Naive thymus-derived CD8-positive, alpha-beta T cell (primary cell): ENCODE measurements around the gene KCNC1. TPM values are rescaled to one million over a fixed set of nuclear protein-coding genes. Genes with fewer than 3 reads are reported as not detected.

Source experiments
- ATAC-seq, 2 donors: fragments of 150-1000 bp; cut with Tn5 transposase in 1 of 2; sonication (Bioruptor Pico), chemical (Tn5 transposase) in 1 of 2; 1 replicate in 1 of 2; 2 replicates in 1 of 2; pipeline ENCODE4 v1.10.0; 2021; ENCODE audit warnings: mild to moderate bottlenecking in 2 of 2, moderate library complexity in 2 of 2
- POLR2A ChIA-PET: fragments of 350-600 bp; sonication (Branson Sonifier 250); formaldehyde crosslinking; loops from one replicate; lab custom pipeline; 2021; ENCODE audit warnings: antibody characterized with exemption; lab: Charles Lee
- DNase-seq, 10 donors: peaks; one replicate each; pipeline versions ENCODE4 v3.0.0 to v3.0.0-alpha.2; 2020 to 2022
- H3K27ac Mint-ChIP-seq, 10 donors: one replicate each; pipeline ENCODE4 v1.8.0; 2020 to 2022; ENCODE audit warnings: mild to moderate bottlenecking in 10 of 10, mixed read lengths in 10 of 10, moderate library complexity in 4 of 10, inconsistent platforms in 1 of 10
- H3K27me3 Mint-ChIP-seq, 5 donors: one replicate each; pipeline ENCODE4 v1.8.0; 2021 to 2022; ENCODE audit warnings: mixed read lengths in 5 of 5
- H3K36me3 Mint-ChIP-seq, 3 donors: one replicate each; pipeline ENCODE4 v1.8.0; 2020 to 2022; ENCODE audit warnings: mixed read lengths in 3 of 3, mild to moderate bottlenecking in 2 of 3, inconsistent platforms in 1 of 3
- H3K4me1 Mint-ChIP-seq, 4 donors: one replicate each; pipeline ENCODE4 v1.8.0; 2021 to 2022; ENCODE audit warnings: mixed read lengths in 4 of 4
- H3K4me3 Mint-ChIP-seq, 10 donors: one replicate each; pipeline ENCODE4 v1.8.0; 2020 to 2022; ENCODE audit warnings: mild to moderate bottlenecking in 10 of 10, mixed read lengths in 10 of 10, moderate library complexity in 6 of 10, inconsistent platforms in 1 of 10
- H3K9me3 Mint-ChIP-seq, 9 donors: one replicate each; pipeline ENCODE4 v1.8.0; 2020 to 2022; ENCODE audit warnings: mixed read lengths in 9 of 9, mild to moderate bottlenecking in 3 of 9, inconsistent platforms in 1 of 9, moderate library complexity in 1 of 9
- polyA plus RNA-seq, 3 donors: library from polyadenylated mRNA; unstranded; fragments of 300-500 nt; fragmentation: Illumina TruSeq; gene quantifications; one replicate each; pipeline ENCODE4 v1.2.3, GENCODE V29; 2021
- total RNA-seq, 8 experiments: library from RNA in 2 of 8; stranded (reverse) in 2 of 8; gene quantifications; one replicate each; pipeline ENCODE4 v1.2.3 and lab custom pipeline; 2021 to 2026

KCNC1 gene
- total and polyA plus RNA-seq, 5 experiments from 2014 or later = 0.60 TPM; not detected in 4

- Mint-ChIP-seq H3K9me3 (peaks cover 0 to 5% (median 0%) of the 10 kb centered on the region in 9 donors), H3K36me3 (no peaks in the 10 kb centered on the region), H3K27ac (no peak overlapping the region), H3K4me1 (peaks cover 0 to 2% (median 0%) of the 10 kb centered on the region in 4 donors), H3K4me3 (no peak overlapping the region), H3K27me3 (peaks cover 6 to 35% (median 7%) of the 10 kb centered on the region in 5 donors)
- ATAC-seq = no peak
- POLR2A ChIA-PET = no interaction called here
- DNase-seq = peak in 1 of 10 donors; percentile 10
These were observed 19.1 kb downstream of the KCNC1 start for GRCh38 chr11:17753641-17754040.

GRCh38 chr11:17755891-17756290 lies 21.3 kb downstream of the KCNC1 start:
- no peak for DNase-seq

GRCh38 chr11:17760102-17761029 lies 25.8 kb downstream of the KCNC1 start:
- no peaks in the 10 kb centered on the region for H3K4me1 Mint-ChIP-seq
- H3K27me3 Mint-ChIP-seq = peaks cover 0 to 22% (median 4%) of the 10 kb centered on the region in 5 donors
- no peak for DNase-seq
- H3K9me3 Mint-ChIP-seq = peaks cover 0 to 5% (median 0%) of the 10 kb centered on the region in 9 donors
- H3K36me3 Mint-ChIP-seq = no peaks in the 10 kb centered on the region
- no peak overlapping the region for H3K27ac Mint-ChIP-seq
- H3K4me3 Mint-ChIP-seq = no peak overlapping the region
- ATAC-seq = no peak
- POLR2A ChIA-PET = no interaction called here

More at GRCh38 chr11:17755891-17756290, 21.3 kb downstream of the KCNC1 start:
- POLR2A ChIA-PET = no interaction called here
- Mint-ChIP-seq H3K9me3 (peaks cover 0 to 5% (median 0%) of the 10 kb centered on the region in 9 donors), H3K27me3 (peaks cover 6 to 34% (median 7%) of the 10 kb centered on the region in 5 donors), H3K27ac (no peak overlapping the region), H3K36me3 (no peaks in the 10 kb centered on the region), H3K4me3 (no peak overlapping the region), H3K4me1 (peaks cover 0 to 2% (median 0%) of the 10 kb centered on the region in 4 donors)
- ATAC-seq = no peak

- Mint-ChIP-seq H3K27me3 (peaks cover 0 to 9% (median 2%) of the 10 kb centered on the region in 5 donors), H3K36me3 (no peaks in the 10 kb centered on the region), H3K9me3 (peaks cover 0 to 5% (median 0%) of the 10 kb centered on the region in 9 donors), H3K4me1 (no peaks in the 10 kb centered on the region), H3K27ac (no peak overlapping the region), H3K4me3 (no peak overlapping the region)
- POLR2A ChIA-PET = no interaction called here
- no peak for DNase-seq
- no peak for ATAC-seq
These were observed 27.9 kb downstream of the KCNC1 start for GRCh38 chr11:17762309-17762974.

GRCh38 chr11:17763244-17763643 lies 28.7 kb downstream of the KCNC1 start:
- no peak overlapping the region for H3K27ac Mint-ChIP-seq
- H3K27me3 Mint-ChIP-seq = peaks cover 0 to 9% (median 2%) of the 10 kb centered on the region in 5 donors
- no peak for DNase-seq
- no peak overlapping the region for H3K4me3 Mint-ChIP-seq
- POLR2A ChIA-PET = no interaction called here
- H3K9me3 Mint-ChIP-seq = peaks cover 0 to 2% (median 0%) of the 10 kb centered on the region in 9 donors
- no peak for ATAC-seq
- no peaks in the 10 kb centered on the region for H3K4me1 Mint-ChIP-seq
- H3K36me3 Mint-ChIP-seq = no peaks in the 10 kb centered on the region

- no peaks in the 10 kb centered on the region for H3K9me3 Mint-ChIP-seq
- no peak for ATAC-seq
- no peak overlapping the region for H3K4me3 Mint-ChIP-seq
- H3K27me3 Mint-ChIP-seq = peaks cover 0 to 9% (median 2%) of the 10 kb centered on the region in 5 donors
- H3K27ac Mint-ChIP-seq = no peak overlapping the region
- POLR2A ChIA-PET = no interaction called here
- no peaks in the 10 kb centered on the region for H3K36me3 Mint-ChIP-seq
- no peaks in the 10 kb centered on the region for H3K4me1 Mint-ChIP-seq
- no peak for DNase-seq
These were observed 29.1 kb downstream of the KCNC1 start for GRCh38 chr11:17763703-17764102.

- no peak overlapping the region for H3K4me3 Mint-ChIP-seq
- H3K27me3 Mint-ChIP-seq = peaks cover 0 to 12% (median 2%) of the 10 kb centered on the region in 5 donors
- no peaks in the 10 kb centered on the region for H3K36me3 Mint-ChIP-seq
- DNase-seq (no peak), ATAC-seq (no peak)
- H3K27ac Mint-ChIP-seq = no peak overlapping the region
- H3K4me1 Mint-ChIP-seq = no peaks in the 10 kb centered on the region
- H3K9me3 Mint-ChIP-seq = no peaks in the 10 kb centered on the region
- POLR2A ChIA-PET = no interaction called here
These were observed 30.1 kb downstream of the KCNC1 start for GRCh38 chr11:17764446-17765218.

GRCh38 chr11:17765356-17766072 lies 30.9 kb downstream of the KCNC1 start:
- H3K4me1 Mint-ChIP-seq = no peaks in the 10 kb centered on the region
- peaks cover 0 to 12% (median 2%) of the 10 kb centered on the region in 5 donors for H3K27me3 Mint-ChIP-seq
- no peak overlapping the region for H3K27ac Mint-ChIP-seq
- ATAC-seq (no peak), DNase-seq (peak in 1 of 10 donors; percentile 15)
- H3K36me3 Mint-ChIP-seq = no peaks in the 10 kb centered on the region
- no peak overlapping the region for H3K4me3 Mint-ChIP-seq
- POLR2A ChIA-PET = no interaction called here
- no peaks in the 10 kb centered on the region for H3K9me3 Mint-ChIP-seq

GRCh38 chr11:17766073-17766359 lies 31.4 kb downstream of the KCNC1 start:
- H3K27ac Mint-ChIP-seq = no peak overlapping the region
- POLR2A ChIA-PET = no interaction called here
- H3K9me3 Mint-ChIP-seq = no peaks in the 10 kb centered on the region
- ATAC-seq (no peak), DNase-seq (peak in 1 of 10 donors; percentile 4)
- no peaks in the 10 kb centered on the region for H3K36me3 Mint-ChIP-seq
- H3K27me3 Mint-ChIP-seq = peaks cover 0 to 12% (median 2%) of the 10 kb centered on the region in 5 donors
- no peak overlapping the region for H3K4me3 Mint-ChIP-seq
- no peaks in the 10 kb centered on the region for H3K4me1 Mint-ChIP-seq

- H3K36me3 Mint-ChIP-seq = no peaks in the 10 kb centered on the region
- ATAC-seq = no peak
- no peaks in the 10 kb centered on the region for H3K4me1 Mint-ChIP-seq
- H3K4me3 Mint-ChIP-seq = no peak overlapping the region
- peak in 1 of 10 donors; percentile 22 for DNase-seq
- no peak overlapping the region for H3K27ac Mint-ChIP-seq
- H3K27me3 Mint-ChIP-seq = peaks cover 0 to 12% (median 2%) of the 10 kb centered on the region in 5 donors
- no peaks in the 10 kb centered on the region for H3K9me3 Mint-ChIP-seq
- POLR2A ChIA-PET = interaction anchor here (0.7 kb wide), 1 partner anchor 1056 kb away, joined by 3 read pairs; no protein-coding TSS in a partner anchor
These were observed 32.0 kb downstream of the KCNC1 start for GRCh38 chr11:17766590-17766989.

- no peak overlapping the region for H3K4me3 Mint-ChIP-seq
- H3K4me1 Mint-ChIP-seq = no peaks in the 10 kb centered on the region
- POLR2A ChIA-PET = interaction anchor here (0.7 kb wide), 1 partner anchor 1055 kb away, joined by 3 read pairs; no protein-coding TSS in a partner anchor
- H3K36me3 Mint-ChIP-seq = no peaks in the 10 kb centered on the region
- H3K27me3 Mint-ChIP-seq = peaks cover 0 to 9% (median 2%) of the 10 kb centered on the region in 5 donors
- no peaks in the 10 kb centered on the region for H3K9me3 Mint-ChIP-seq
- ATAC-seq (no peak), DNase-seq (peak in 1 of 10 donors; percentile 13)
- H3K27ac Mint-ChIP-seq = no peak overlapping the region
These were observed 32.8 kb downstream of the KCNC1 start for GRCh38 chr11:17767301-17767885.

- H3K4me1 Mint-ChIP-seq = no peaks in the 10 kb centered on the region
- POLR2A ChIA-PET = no interaction called here
- peak in 1 of 10 donors; percentile 23 for DNase-seq
- no peak for ATAC-seq
- peaks cover 0 to 9% (median 2%) of the 10 kb centered on the region in 5 donors for H3K27me3 Mint-ChIP-seq
- no peak overlapping the region for H3K4me3 Mint-ChIP-seq
- H3K9me3 Mint-ChIP-seq = no peaks in the 10 kb centered on the region
- no peaks in the 10 kb centered on the region for H3K36me3 Mint-ChIP-seq
- H3K27ac Mint-ChIP-seq = no peak overlapping the region
These were observed 33.3 kb downstream of the KCNC1 start for GRCh38 chr11:17767914-17768313.
